Activated CD8-positive, alpha-beta memory T cell treated with anti-CD3 and anti-CD28 coated beads for 4 hours (primary cell): ENCODE results near the gene WFS1.

Experiments used
- DNase-seq, 2 donors: peaks; one replicate each; pipeline ENCODE4 v3.0.0-alpha.2; 2020; ENCODE audit warnings: low read depth in 2 of 2

WFS1 gene

GRCh38 chr4:6258741-6259140, 10.9 kb upstream of the WFS1 start:
- DNase-seq, result no peak

GRCh38 chr4:6259886-6260285, 9.8 kb upstream of the WFS1 start:
- DNase-seq, result no peak

- DNase-seq, result no peak
These were observed 7.5 kb upstream of the WFS1 start for GRCh38 chr4:6262176-6262575.

GRCh38 chr4:6262847-6263487, 6.7 kb upstream of the WFS1 start:
- DNase-seq, result no peak

GRCh38 chr4:6263526-6264224, 6.0 kb upstream of the WFS1 start:
- no peak for DNase-seq

GRCh38 chr4:6264225-6264540, 5.5 kb upstream of the WFS1 start:
- DNase-seq, result no peak

- DNase-seq, result no peak
These were observed 4.1 kb upstream of the WFS1 start for GRCh38 chr4:6265546-6265945.

- DNase-seq, result no peak
These were observed 2.1 kb upstream of the WFS1 start for GRCh38 chr4:6267573-6267972.

- DNase-seq, result no peak
These were observed 717 bp upstream of the WFS1 start for GRCh38 chr4:6268650-6269615.

- DNase-seq, result no peak
These were observed 1.0 kb downstream of the WFS1 start for GRCh38 chr4:6270636-6271121.

GRCh38 chr4:6271206-6271605, 1.6 kb downstream of the WFS1 start:
- DNase-seq, result no peak

GRCh38 chr4:6271701-6272465, 2.2 kb downstream of the WFS1 start:
- no peak for DNase-seq

GRCh38 chr4:6272863-6273660, 3.4 kb downstream of the WFS1 start:
- no peak for DNase-seq

- DNase-seq, result no peak
These were observed 4.0 kb downstream of the WFS1 start for GRCh38 chr4:6273661-6273990.

GRCh38 chr4:6275351-6275750, 5.7 kb downstream of the WFS1 start:
- DNase-seq, result no peak

GRCh38 chr4:6275898-6276806, 6.5 kb downstream of the WFS1 start:
- no peak for DNase-seq

GRCh38 chr4:6277139-6277802, 7.6 kb downstream of the WFS1 start:
- DNase-seq, result no peak

- DNase-seq, result no peak
These were observed 8.5 kb downstream of the WFS1 start for GRCh38 chr4:6277935-6278800.

- DNase-seq, result no peak
These were observed 9.1 kb downstream of the WFS1 start for GRCh38 chr4:6278801-6279197.
